Sigmoid colon (tissue), 7 donors: ENCODE results near the gene NAXD. TPM values are rescaled to one million over a fixed set of nuclear protein-coding genes. Genes with fewer than 3 reads are reported as not detected.

Source experiments
- DNase-seq: peaks from one replicate; pipeline ENCODE4 v3.0.0-alpha.2; 2019
- H3K27ac ChIP-seq, 4 donors: fragments of 200-600 bp; sonication (generic); one replicate each; pipeline ENCODE4 v1.5.1; 2016 to 2019; ENCODE audit warnings: mild to moderate bottlenecking in 1 of 4
- H3K27me3 ChIP-seq, 3 donors: fragments of 200-600 bp; sonication (generic); one replicate each; pipeline ENCODE4 v1.5.1; 2019; ENCODE audit warnings: mild to moderate bottlenecking in 1 of 3
- H3K36me3 ChIP-seq, 4 donors: fragments of 200-600 bp; sonication (generic); one replicate each; pipeline ENCODE4 v1.5.1; 2016 to 2019
- H3K4me1 ChIP-seq, 4 donors: fragments of 200-600 bp; sonication (generic); one replicate each; pipeline ENCODE4 v1.5.1; 2017 to 2019
- H3K4me3 ChIP-seq, 4 donors: fragments of 200-600 bp; sonication (generic); one replicate each; pipeline ENCODE4 v1.5.1; 2017 to 2019; ENCODE audit warnings: mild to moderate bottlenecking in 2 of 4, moderate library complexity in 1 of 4
- H3K9me3 ChIP-seq, 4 donors: fragments of 200-600 bp in 3 of 4; sonication (generic) in 3 of 4; one replicate each; pipeline versions ENCODE4 v1.5.1 to v1.6.1; 2013 to 2019
- CTCF ChIP-seq, 4 experiments: fragments of 450-650 bp in 3 of 4; fragments of 200-600 bp in 1 of 4; IDR thresholded peaks; one replicate each; pipeline ENCODE4 v1.5.1; 2016 to 2019; ENCODE audit warnings: antibody characterized with exemption in 4 of 4, mild to moderate bottlenecking in 3 of 4, moderate library complexity in 2 of 4
- EP300 ChIP-seq, 4 donors: sonication (generic); formaldehyde crosslinking; IDR thresholded peaks; one replicate each; pipeline ENCODE4 v1.6.1; 2017; ENCODE audit warnings: antibody characterized with exemption in 4 of 4
- POLR2A ChIP-seq, 2 donors: fragments of 450-650 bp; IDR thresholded peaks; one replicate each; pipeline ENCODE4 v1.6.1; 2016; ENCODE audit warnings: antibody characterized with exemption in 2 of 2, mild to moderate bottlenecking in 2 of 2, moderate library complexity in 2 of 2
- POLR2AphosphoS5 ChIP-seq, 4 donors: sonication (generic); formaldehyde crosslinking; IDR thresholded peaks; one replicate each; pipeline ENCODE4 v1.6.1; 2017; ENCODE audit warnings: antibody characterized with exemption in 4 of 4
- WGBS, 2 donors: extraction: QIAGEN DNeasy Blood & Tissue Kit; methylation state at CpG; one replicate each; pipeline ENCODE4 v1.1.7; 2013; 5-methylcytosine and 5-hydroxymethylcytosine counted together
- intact Hi-C: fragments of 100-400 bp; cut with DNase I; formaldehyde crosslinking; loops from one replicate; pipeline ENCODE4 v1.15.1; 2023
- polyA plus RNA-seq, 3 donors: library from polyadenylated mRNA; stranded (reverse); fragments of 200-250 nt; gene quantifications; one replicate each; pipeline ENCODE4 v1.2.3, GENCODE V29; 2013
- total RNA-seq, 4 donors: library from RNA; depleted of rRNA; stranded (reverse); fragments of >200 nt; gene quantifications; one replicate each; pipeline ENCODE4 v1.1.0, GENCODE V29; 2016
- donor health status: healthy with polysubstance abuse.
- donor health status: Bipolar disorder and iron deficiency.
- donor health status: healthy.

NAXD gene
- total and polyA plus RNA-seq, 7 donors: 24.6 to 41.1 (median 33.5) TPM

- no peak overlapping the region for H3K4me3 ChIP-seq
- H3K4me1 ChIP-seq: no peaks in the 10 kb centered on the region
- no peaks in the 10 kb centered on the region for H3K9me3 ChIP-seq
- H3K27ac ChIP-seq: no peak overlapping the region
- WGBS, 2 donors: 61 to 79% methylated on average over 20 of the region's 20 CpGs
- H3K36me3 ChIP-seq: no peaks in the 10 kb centered on the region
- TF ChIP-seq POLR2AphosphoS5 (IDR thresholded peaks at IDR 0.05): no peak
- TF ChIP-seq EP300 (IDR thresholded peaks at IDR 0.05): no peak
- no peak for TF ChIP-seq CTCF (IDR thresholded peaks at IDR 0.05)
- TF ChIP-seq POLR2A (IDR thresholded peaks at IDR 0.05): no peak
- DNase-seq: no peak
- H3K27me3 ChIP-seq: peaks cover 0 to 14% (median 0%) of the 10 kb centered on the region in 3 donors
- intact Hi-C loops: no loop called here
Observed at GRCh38 chr13:110571896-110572777, 43.2 kb upstream of the NAXD start.

GRCh38 chr13:110572778-110573118, 42.6 kb upstream of the NAXD start:
- Histone ChIP-seq H3K4me3 (no peak overlapping the region), H3K9me3 (no peaks in the 10 kb centered on the region), H3K36me3 (no peaks in the 10 kb centered on the region), H3K4me1 (no peaks in the 10 kb centered on the region), H3K27me3 (peaks cover 0 to 14% (median 0%) of the 10 kb centered on the region in 3 donors), H3K27ac (no peak overlapping the region)
- intact Hi-C loops: no loop called here
- no peak for TF ChIP-seq POLR2A (IDR thresholded peaks at IDR 0.05)
- TF ChIP-seq CTCF (IDR thresholded peaks at IDR 0.05): no peak
- no peak for TF ChIP-seq POLR2AphosphoS5 (IDR thresholded peaks at IDR 0.05)
- TF ChIP-seq EP300 (IDR thresholded peaks at IDR 0.05): no peak
- WGBS, 2 donors: 64 to 76% methylated on average over 2 of the region's 2 CpGs
- DNase-seq: no peak

DNA sequence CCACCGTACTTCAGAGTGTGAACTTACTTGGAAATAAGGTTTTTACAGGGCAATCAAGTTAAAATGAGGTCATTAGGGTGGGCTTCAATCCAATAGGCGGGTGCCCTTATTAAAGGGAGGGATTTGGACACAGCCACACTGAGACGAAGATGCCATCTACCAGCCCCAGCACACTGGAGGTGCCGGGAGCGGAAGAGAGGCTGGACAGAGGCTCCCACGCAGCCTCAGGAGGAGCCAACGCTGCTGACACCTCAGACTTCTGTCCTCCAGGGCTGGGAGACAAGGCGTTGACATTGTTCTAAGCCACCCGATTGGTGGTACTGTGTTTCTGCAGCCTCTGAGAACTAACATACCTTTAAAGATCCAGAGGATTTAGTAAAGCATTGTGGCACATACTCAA, 41.2 kb upstream of the NAXD start:
- TF ChIP-seq POLR2A (IDR thresholded peaks at IDR 0.05) (no peak), POLR2AphosphoS5 (IDR thresholded peaks at IDR 0.05) (no peak), CTCF (IDR thresholded peaks at IDR 0.05) (no peak), EP300 (IDR thresholded peaks at IDR 0.05) (no peak)

GRCh38 chr13:110575322-110576069, 39.8 kb upstream of the NAXD start:
- Histone ChIP-seq H3K4me1 (no peaks in the 10 kb centered on the region), H3K36me3 (no peaks in the 10 kb centered on the region), H3K4me3 (no peak overlapping the region), H3K27me3 (peaks cover 0 to 14% (median 0%) of the 10 kb centered on the region in 3 donors), H3K9me3 (no peaks in the 10 kb centered on the region), H3K27ac (no peak overlapping the region)
- DNase-seq: no peak
- intact Hi-C loops: no loop called here
- TF ChIP-seq EP300 (IDR thresholded peaks at IDR 0.05) (no peak), POLR2AphosphoS5 (IDR thresholded peaks at IDR 0.05) (no peak), POLR2A (IDR thresholded peaks at IDR 0.05) (no peak), CTCF (IDR thresholded peaks at IDR 0.05) (no peak)
- 39 to 73% methylated on average over 15 of the region's 15 CpGs for WGBS, 2 donors

More for the DNA sequence above, 41.2 kb upstream of the NAXD start:
- WGBS, 2 donors: 72 to 77% methylated on average over 9 of the region's 9 CpGs
- intact Hi-C loops: no loop called here
- Histone ChIP-seq H3K4me3 (no peak overlapping the region), H3K4me1 (no peaks in the 10 kb centered on the region), H3K36me3 (no peaks in the 10 kb centered on the region), H3K27me3 (peaks cover 0 to 14% (median 0%) of the 10 kb centered on the region in 3 donors), H3K9me3 (no peaks in the 10 kb centered on the region), H3K27ac (no peak overlapping the region)
- no peak for DNase-seq
